ENCODE measurements around the gene PRPH2. TPM values are rescaled to one million over a fixed set of nuclear protein-coding genes. Genes with fewer than 3 reads are reported as not detected.
A peak's percentile ranks its signal among the peaks of the same experiment; 100 is the strongest.
"Not testable (repeated sequence)": the region's sequence is repeated elsewhere in the genome, so short reads cannot be mapped to it uniquely, and the experiment has no call there.

Gene PRPH2
- total RNA-seq, 1 donor from 2014 or later, result not detected

- DNase-seq (ENCODE audit: low spot score, unreplicated experiment), result no peak
- no peaks in the 10 kb centered on the region for H3K4me1 Mint-ChIP-seq (ENCODE audit: low read depth)
- peaks cover 40% of the 10 kb centered on the region for H3K36me3 Mint-ChIP-seq (ENCODE audit: insufficient read depth)
- TF ChIP-seq, protein P1, sequence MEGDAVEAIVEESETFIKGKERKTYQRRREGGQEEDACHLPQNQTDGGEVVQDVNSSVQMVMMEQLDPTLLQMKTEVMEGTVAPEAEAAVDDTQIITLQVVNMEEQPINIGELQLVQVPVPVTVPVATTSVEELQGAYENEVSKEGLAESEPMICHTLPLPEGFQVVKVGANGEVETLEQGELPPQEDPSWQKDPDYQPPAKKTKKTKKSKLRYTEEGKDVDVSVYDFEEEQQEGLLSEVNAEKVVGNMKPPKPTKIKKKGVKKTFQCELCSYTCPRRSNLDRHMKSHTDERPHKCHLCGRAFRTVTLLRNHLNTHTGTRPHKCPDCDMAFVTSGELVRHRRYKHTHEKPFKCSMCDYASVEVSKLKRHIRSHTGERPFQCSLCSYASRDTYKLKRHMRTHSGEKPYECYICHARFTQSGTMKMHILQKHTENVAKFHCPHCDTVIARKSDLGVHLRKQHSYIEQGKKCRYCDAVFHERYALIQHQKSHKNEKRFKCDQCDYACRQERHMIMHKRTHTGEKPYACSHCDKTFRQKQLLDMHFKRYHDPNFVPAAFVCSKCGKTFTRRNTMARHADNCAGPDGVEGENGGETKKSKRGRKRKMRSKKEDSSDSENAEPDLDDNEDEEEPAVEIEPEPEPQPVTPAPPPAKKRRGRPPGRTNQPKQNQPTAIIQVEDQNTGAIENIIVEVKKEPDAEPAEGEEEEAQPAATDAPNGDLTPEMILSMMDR (IDR thresholded peaks at IDR 0.05; ENCODE audit: unreplicated experiment), result no peak
- H3K9me3 Mint-ChIP-seq (ENCODE audit: low read depth), result no peaks in the 10 kb centered on the region
- no peak overlapping the region for H3K4me3 Mint-ChIP-seq (ENCODE audit: low read depth)
- no peak overlapping the region for H3K27ac Mint-ChIP-seq
- H3K27me3 Mint-ChIP-seq, result no peaks in the 10 kb centered on the region
Observed at GRCh38 chr6:42674780-42675179, 47.6 kb downstream of the PRPH2 start.

GRCh38 chr6:42674368-42674767 lies 48.0 kb downstream of the PRPH2 start:
- H3K36me3 Mint-ChIP-seq (ENCODE audit: insufficient read depth), result peaks cover 37% of the 10 kb centered on the region
- H3K4me1 Mint-ChIP-seq (ENCODE audit: low read depth); H3K27ac Mint-ChIP-seq; H3K4me3 Mint-ChIP-seq (ENCODE audit: low read depth); DNase-seq (ENCODE audit: low spot score, unreplicated experiment); H3K9me3 Mint-ChIP-seq (ENCODE audit: low read depth); H3K27me3 Mint-ChIP-seq: not testable (repeated sequence)

DNA sequence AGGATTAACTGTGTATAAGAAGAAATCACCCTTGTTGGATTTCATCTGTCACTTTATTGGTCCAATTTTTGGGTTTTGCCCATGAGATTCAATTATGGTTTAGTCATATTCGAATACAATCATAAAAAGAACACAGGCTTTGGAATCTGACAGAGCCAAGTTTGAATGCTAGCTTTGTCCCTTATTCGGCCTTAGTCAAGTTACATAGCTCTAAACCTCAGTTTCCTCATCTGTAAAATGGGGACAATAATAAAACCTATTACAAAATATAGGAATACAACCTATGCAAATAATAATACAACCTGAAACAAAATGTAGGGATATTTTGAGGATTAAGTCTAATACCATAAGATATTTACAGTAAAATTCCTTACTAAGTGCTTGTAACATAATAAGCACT lies 57.7 kb downstream of the PRPH2 start:
- Mint-ChIP-seq H3K27me3 (no peaks in the 10 kb centered on the region), H3K4me3 (ENCODE audit: low read depth) (no peak overlapping the region), H3K36me3 (ENCODE audit: insufficient read depth) (peaks cover 15% of the 10 kb centered on the region), H3K27ac (no peak overlapping the region), H3K9me3 (ENCODE audit: low read depth) (no peaks in the 10 kb centered on the region), H3K4me1 (ENCODE audit: low read depth) (no peaks in the 10 kb centered on the region)
- DNase-seq (ENCODE audit: low spot score, unreplicated experiment), result no peak
- TF ChIP-seq, protein P1 (IDR thresholded peaks at IDR 0.05; ENCODE audit: unreplicated experiment), result no peak

DNA sequence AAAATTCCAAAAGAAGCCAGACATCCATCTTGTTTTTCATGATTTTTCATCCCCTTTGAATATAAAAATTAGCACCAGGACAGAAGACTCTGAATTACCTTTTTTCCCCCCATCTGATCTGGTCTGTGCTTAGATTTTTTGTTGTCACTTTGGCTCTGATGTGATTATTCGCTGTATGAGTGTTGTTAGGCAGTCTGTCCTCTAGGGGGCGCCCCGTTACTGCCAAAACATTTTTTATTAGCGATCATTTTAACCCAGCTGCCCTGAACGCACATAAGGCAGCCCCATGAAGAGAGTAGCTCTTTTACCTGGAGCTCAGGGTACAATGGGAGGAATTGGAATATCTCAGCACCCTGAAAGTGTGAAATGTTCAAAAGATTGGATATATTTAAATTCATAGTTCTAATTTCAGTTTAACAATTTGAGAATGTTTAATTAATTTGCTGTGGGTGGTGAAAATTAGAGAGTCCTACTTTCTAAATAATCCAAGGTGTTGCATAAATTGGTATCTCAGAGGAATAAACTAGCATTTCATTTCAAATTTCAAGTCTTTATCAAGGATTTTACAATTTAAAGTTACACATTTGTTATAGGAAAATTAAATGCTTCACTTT lies 60.8 kb downstream of the PRPH2 start:
- Mint-ChIP-seq H3K4me3 (ENCODE audit: low read depth) (no peak overlapping the region), H3K27me3 (no peaks in the 10 kb centered on the region), H3K9me3 (ENCODE audit: low read depth) (no peaks in the 10 kb centered on the region), H3K4me1 (ENCODE audit: low read depth) (no peaks in the 10 kb centered on the region), H3K27ac (peak overlapping the region; percentile 25), H3K36me3 (ENCODE audit: insufficient read depth) (peaks cover 19% of the 10 kb centered on the region)
- peak; percentile 72 for DNase-seq (ENCODE audit: low spot score, unreplicated experiment)
- TF ChIP-seq, protein P1 (IDR thresholded peaks at IDR 0.05; ENCODE audit: unreplicated experiment), result peak; percentile 93

DNA sequence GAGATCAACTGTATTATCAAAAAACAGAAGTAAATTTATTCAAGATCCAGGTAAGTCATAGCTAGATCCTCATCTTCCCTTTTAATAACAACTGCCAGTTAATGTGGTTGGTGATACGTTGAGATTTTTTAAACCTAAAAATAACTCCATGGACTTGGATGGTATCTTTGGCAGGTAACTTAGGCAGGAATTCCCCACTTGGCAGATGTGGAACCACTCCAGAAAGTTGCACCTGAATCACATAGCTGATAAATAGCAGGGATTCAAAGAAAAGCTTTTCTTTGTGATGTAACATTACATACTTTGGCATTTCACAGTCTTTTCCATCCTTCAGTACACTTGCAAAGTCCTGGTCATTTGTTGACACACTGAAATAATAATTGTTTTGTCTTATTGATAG lies 62.6 kb downstream of the PRPH2 start:
- TF ChIP-seq, protein P1 (IDR thresholded peaks at IDR 0.05; ENCODE audit: unreplicated experiment), result no peak
- no peak overlapping the region for H3K4me3 Mint-ChIP-seq (ENCODE audit: low read depth)
- H3K36me3 Mint-ChIP-seq (ENCODE audit: insufficient read depth), result peaks cover 17% of the 10 kb centered on the region
- H3K27me3 Mint-ChIP-seq, result no peaks in the 10 kb centered on the region
- H3K9me3 Mint-ChIP-seq (ENCODE audit: low read depth), result no peaks in the 10 kb centered on the region
- no peaks in the 10 kb centered on the region for H3K4me1 Mint-ChIP-seq (ENCODE audit: low read depth)
- DNase-seq (ENCODE audit: low spot score, unreplicated experiment), result no peak
- H3K27ac Mint-ChIP-seq, result peak overlapping the region; percentile 3

GRCh38 chr6:42653851-42654250 lies 68.5 kb downstream of the PRPH2 start:
- no peaks in the 10 kb centered on the region for H3K4me1 Mint-ChIP-seq (ENCODE audit: low read depth)
- TF ChIP-seq, protein P1 (IDR thresholded peaks at IDR 0.05; ENCODE audit: unreplicated experiment), result no peak
- H3K36me3 Mint-ChIP-seq (ENCODE audit: insufficient read depth), result peaks cover 18% of the 10 kb centered on the region
- H3K4me3 Mint-ChIP-seq (ENCODE audit: low read depth), result no peak overlapping the region
- no peaks in the 10 kb centered on the region for H3K9me3 Mint-ChIP-seq (ENCODE audit: low read depth)
- no peaks in the 10 kb centered on the region for H3K27me3 Mint-ChIP-seq
- DNase-seq (ENCODE audit: low spot score, unreplicated experiment), result no peak
- H3K27ac Mint-ChIP-seq, result no peak overlapping the region
